Measurements from ENCODE around the gene EEF1AKMT2.
"Not testable (repeated sequence)": the region's sequence is repeated elsewhere in the genome, so short reads cannot be mapped to it uniquely, and the experiment has no call there.

EEF1AKMT2 gene

DNA sequence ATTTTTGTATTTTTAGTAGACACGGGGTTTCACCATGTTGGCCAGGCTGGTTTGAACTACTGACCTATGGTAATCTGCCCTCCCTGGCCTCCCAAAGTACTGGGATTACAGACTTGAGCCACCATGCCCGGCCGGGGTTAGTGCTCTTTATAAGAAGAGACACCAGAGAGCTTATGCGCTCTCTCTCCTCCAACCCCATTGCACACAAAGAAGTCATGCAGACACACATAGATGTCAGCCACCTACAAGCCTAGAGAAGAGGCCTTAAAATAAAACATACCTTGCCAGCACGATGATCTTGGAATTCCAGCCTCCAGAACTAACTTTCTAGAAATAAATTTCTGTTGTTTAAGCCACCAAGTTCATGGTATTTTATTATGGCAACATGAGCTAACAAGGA, 37.5 kb downstream of the EEF1AKMT2 start:
- no peak for DNase-seq

DNA sequence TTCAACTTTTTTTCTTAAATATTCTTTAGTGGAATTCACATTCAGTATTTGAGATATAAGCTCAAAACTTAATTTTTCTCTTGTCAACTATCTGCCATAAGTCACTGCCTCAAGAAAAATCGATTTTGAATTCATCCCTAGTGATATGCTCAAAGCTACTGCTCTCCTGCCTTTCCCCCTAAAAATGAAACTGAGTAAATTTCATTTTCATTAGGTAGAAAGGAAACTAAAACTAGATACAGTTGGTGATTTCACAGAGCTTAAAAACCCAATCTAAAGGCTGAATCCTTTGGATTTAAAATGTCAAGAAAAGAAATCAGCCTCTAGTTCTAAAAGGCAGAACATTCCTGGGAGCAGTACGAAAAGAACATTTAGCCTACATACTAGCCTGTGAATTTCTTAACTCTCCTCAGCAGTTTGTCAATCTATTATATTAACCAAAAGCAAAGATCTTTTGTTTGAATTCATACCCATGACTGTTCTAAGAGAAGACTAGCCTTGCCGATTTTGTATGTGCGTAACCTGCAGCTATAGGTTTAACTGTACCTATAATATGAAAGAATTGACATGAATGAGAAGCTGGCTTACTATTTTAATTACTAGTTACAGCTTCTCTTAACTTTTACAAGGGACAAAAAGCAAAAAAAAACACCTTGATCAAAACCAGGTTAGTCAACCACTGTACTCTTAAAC, 42.6 kb downstream of the EEF1AKMT2 start:
- DNase-seq, result no peak

DNA sequence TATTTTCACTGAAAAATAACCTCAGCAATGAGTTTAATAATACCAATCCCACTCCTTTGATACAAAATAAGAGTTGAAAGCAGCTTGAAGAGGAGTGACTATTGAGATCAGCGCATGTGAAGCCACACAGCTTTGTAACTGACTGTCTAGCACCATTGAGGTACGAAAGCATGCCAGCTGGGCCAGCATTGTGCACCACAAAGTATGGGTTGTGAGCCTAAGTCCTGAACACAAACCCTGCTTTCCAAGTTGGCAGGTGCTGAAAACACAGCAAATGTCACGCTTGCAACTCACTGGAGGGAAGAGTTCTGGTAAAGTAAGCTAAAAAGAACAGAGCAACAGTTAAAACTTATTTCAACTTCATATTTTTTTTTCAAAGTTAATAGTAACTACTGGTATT, 43.5 kb downstream of the EEF1AKMT2 start:
- no peak for DNase-seq

DNA sequence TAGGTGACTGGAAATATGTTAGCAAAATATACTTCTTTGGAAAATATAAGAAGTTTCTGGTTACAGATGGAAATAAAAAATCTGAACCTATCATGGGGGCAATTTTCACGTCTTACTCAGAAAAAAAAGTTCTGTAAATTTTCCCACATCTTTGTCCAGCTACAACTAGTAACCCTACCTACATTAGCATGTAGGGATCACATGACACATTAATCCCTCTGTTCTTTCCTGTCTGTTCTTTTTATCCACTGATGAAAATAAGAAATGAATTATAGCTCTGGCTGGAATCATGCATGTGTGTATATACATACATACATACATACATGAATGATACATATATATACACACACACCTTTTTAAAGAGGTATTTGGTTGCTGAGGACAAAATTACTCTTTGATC, 43.9 kb downstream of the EEF1AKMT2 start:
- DNase-seq, result no peak

DNA sequence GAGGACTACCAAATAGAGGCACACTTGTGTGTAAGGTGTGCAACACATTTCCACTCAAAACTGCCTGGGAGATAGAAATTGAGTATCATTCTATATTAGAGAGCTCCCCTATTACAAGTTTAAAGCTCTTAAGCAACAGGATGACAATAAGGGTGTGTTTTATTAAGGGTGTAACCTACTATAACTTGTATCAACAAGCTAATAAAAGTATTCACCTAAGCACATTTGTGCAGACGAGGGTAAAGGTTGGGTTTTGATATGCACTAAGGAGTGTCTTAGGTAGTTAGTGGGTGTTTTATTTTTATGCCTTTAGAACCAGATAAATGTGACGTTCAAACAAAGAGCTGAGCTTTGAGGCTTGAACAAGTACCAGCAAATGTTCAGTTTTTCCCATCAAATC, 44.7 kb downstream of the EEF1AKMT2 start:
- no peak for DNase-seq

DNA sequence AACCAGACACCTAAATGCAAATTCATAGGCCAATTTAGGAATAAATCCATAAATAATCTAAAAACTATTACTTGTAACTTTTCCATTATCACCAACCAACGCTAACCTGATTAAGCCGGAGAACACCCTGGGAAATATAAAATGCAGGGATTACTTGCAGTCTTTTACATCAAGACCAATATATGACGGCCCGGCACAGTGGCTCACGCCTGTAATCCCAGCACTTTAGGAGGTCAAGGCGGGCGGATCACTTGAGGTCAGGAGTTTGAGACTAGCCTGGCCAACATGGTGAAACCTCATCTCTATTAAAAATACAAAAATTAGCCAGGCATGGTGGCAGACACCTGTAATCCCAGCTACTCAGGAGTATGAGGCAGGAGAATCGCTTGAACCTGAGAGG, 45.2 kb downstream of the EEF1AKMT2 start:
- not testable (repeated sequence) for DNase-seq

DNA sequence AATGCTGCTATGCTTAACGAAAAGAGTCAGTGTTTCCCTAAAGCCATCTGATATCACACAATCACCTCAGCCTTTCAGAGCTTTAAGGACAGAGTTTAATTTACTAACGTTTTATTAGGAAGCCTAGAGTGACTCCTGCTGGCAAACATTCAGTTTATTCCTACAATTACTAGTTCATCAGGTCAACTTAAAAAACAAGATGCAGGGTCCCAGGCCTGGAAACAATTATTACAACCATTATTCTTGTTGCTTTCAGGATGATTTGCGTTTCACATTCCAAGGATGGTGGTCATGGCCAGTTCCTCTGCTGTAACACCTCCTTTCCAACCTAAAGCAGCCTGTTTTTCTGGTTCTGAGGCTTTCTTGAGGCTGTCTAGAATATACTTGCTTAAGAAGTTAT, 46.0 kb downstream of the EEF1AKMT2 start:
- DNase-seq, result peak; percentile 49

DNA sequence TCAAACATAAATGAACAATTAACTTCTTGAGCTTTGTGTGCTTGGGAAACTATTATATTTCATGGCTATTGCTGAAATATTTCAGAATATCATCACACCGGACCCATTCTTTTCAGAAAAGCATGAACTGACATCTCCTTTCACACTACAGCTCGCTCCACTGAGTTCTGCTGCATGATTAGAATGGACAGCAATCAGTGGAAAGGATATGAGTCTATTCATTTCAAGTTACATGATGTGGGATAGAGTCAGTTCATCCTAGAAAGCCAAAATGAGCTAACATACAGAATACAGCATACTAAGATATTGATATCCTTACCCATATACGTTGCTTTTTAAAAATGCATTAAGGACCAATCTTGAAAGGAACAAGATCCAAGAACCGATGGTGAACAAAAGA, 46.4 kb downstream of the EEF1AKMT2 start:
- DNase-seq, result no peak

DNA sequence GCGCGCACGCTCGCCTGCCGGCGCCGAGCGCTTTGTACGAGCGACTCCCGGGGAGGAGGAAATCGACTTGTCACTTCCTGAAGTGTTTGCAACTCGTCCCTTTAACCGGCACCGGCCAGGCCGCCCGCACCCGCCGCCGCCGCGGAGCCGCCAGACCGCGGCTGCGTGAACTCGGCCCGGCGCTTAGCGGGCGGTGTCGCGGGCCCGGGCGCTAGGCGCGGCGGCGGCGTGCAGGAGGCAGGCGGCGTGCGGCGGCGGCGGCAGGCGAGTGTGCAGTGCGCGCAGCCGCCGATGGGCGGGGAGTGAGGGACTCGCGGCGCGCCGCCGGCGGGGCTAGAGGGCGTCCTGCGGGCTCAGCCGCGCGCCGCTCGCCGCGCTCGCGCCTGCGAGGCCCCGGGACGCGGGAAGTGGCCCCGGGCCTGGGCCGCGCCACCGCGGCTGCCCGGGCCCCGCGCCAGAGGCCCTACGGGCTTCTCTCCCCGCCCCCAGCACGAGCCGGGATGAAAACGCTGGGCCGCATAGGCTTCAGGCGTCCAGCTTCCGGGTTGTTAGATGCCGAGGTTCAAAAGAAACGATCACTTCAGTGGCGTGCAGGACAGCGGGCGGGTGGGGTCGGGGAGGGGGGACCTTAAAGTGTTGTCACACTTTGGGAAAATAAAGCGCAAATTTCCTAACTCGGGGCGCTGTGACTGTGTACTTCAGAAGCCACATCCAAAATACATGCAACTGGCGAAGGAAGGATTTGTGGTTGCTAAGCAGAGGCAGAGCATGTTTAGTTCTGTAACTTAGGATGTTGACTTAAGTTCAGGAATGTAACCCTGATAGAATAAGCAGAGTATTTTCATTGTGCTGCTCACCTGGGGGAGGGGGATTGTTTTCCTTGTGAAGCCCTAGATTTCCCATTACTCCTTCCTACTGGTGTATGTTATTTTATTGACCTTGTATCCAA, 47.3 kb downstream of the EEF1AKMT2 start, which contains the start of gene FAM53B:
TSS of gene FAM53B (minus strand) at position 277 of the 949 bp plus-strand sequence. CDS start 37,665 bp downstream, outside the sequence.
- peak; percentile 87 for DNase-seq

DNA sequence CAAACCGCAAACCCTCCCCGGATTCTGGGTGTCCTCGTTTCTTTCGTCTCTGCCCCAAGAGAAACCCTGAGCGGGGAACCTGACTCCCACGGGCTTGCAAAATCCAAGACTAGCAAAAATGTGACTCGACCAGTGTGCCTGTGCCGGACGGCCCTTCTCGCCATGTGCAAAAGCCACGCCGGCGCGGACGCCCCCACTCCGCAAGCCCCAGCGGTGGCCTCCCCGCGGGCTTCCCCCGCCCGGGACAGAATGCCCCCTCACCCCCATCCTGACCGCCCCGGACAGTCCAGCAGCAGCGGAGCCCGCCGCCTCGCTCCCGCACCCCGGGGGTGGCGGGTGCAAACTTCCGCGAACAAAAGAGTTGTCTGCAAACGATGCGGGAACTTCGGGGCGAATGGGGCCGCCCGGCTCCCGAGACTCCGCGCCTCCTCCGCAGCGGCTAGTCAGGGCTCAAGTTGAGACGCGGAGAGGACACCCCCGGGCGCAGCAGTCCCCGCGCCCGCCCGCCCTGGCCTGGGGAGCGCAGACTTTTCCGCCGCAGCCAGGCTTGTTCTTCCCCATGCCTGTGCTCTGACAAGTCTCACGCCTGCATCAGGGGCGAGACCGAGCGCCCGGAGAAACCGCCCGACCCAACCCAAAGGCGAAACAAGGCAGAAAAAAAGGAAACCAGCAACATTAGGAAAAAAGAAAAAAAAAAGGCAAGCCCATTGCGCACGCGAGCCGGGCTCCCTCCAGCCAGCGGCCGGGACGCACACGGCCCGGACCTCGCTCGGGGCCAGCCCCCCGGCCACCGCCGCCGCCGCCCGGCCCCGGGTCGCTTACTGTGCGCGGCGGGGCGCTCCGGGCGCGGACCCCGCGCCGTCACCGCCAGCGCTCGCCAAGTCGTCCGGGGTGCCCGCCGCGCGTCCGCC, 48.2 kb downstream of the EEF1AKMT2 start:
- peak; percentile 49 for DNase-seq

DNA sequence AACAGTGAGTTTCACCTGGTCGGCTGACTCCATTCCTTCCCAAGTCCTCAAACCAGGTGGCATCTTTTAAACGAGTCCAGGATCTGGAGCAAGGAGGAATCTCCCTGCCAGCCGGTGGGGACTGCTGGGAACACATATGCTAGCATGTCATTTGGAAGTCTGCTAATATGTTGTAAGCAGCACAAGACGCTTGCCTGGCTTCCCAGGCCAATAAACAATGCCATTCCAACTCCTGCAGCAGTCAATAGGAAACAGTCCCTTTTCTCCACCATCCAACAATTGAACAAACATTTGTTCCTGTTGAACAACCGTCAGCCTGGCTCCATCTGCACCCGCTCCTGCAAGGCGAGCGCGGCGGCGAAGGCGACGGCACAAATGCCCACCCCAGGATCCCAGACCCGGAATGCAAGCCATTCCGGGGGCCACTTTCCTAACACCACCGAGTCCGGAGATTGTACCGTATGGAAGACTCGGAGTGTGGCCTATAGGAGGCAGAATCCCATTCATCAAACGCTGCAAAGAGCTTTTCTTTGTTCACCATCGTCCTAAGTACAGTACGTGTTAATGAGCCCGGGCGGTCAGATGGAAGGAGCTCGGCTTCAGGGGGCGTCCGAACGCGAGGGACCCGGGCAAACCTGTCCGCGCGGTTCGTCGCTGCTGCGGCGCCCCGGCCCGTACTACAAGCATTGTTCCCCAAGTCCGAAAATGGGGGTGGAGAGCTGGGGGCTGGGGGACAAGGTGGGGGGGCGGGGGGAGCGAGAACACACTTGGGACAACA, 49.1 kb downstream of the EEF1AKMT2 start:
- no peak for DNase-seq

DNA sequence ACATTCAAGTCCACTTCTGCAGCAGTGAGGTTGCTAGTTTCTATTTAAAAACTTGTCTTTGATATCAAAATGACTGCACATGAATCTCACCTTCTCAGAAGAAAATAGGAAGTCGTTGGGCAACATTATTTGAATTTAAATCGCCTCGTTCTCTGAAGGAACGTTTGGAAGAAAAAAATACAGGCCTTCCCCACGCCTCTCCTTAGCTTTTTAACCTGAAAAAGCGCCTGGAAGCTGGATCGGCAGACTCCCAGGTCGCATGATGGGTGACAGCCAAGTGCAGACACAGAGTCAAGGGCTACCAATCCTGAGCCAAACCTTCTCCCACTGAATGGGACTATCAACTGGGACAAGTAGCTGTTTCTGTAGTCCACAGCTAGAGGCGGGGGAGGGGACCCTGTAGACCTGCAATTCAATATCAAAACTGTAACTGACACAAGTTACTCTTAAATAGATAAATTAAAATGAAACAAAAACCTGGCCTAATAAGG, 49.7 kb downstream of the EEF1AKMT2 start:
- peak; percentile 64 for DNase-seq

DNA sequence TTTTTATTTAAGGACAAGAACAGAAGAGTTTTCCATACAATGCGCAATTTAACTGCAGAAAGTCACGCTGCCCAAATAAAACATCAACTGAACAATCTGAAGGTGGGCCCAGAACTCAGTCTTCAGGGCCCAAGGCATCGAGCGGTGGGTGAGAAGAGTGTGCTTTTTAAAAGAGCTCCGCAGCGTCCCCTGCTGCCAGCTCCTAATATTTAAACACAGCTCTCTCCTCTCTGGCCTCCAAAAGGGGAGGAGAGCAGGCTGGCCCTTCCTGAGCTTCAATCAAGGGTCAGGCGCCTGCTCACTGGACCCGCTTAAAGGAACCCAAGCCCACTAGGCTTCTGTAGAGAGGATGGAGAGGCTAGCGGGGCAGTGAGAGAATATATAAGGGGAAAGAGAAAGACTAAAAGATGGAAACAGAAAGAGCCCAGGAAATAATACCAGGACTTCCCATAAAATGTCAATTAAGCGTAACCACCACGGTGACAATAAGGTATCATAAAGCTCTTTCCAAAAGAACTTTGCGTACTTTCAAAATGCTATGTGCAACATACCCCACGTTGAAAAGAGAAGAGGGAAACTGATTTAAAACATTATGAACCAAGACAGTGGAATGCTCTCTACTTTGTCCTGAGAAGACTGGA, 50.3 kb downstream of the EEF1AKMT2 start:
- peak; percentile 85 for DNase-seq

DNA sequence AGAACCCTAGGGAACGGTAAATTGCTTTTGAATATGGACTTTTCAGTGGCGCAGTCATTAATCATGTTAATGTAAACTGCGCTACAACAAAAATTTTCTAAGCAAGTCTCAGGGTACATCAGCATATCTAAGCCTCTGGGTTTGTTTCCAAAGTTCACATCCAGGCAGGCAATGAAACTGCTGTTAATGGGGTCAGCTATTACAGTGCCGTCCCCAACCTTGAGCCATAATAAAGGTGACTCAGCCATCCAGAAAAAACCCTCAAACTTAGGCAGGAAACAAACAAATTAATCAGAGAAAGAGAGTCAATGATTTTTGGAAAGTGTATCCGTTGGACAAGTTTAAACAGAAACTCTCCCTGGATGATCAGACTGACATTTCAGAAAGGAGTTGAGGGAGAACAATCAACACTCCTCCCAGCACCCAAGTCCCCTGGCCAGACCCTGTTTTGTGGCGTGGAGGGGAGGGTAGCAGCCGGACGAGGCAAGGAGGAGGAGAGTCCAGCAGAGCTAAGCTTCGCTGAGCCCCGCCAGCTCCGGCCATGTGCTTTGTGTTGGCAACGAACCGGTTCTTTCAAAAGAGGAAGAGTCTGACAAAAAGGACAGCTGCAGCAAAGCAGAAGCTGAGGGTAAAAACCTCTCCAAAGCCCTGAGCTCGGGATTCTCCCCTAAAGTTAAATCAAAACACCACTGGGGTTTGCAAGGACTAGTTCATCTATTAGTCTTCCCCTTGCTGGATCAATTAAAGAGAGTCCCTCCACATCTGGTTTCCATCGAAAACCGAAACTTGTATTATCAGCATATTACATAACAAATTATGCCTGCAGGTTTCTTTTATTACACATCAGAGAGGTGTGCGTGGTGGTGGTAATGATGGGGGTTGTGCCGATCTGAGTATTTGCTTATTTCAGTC, 51.1 kb downstream of the EEF1AKMT2 start:
- DNase-seq, result no peak

DNA sequence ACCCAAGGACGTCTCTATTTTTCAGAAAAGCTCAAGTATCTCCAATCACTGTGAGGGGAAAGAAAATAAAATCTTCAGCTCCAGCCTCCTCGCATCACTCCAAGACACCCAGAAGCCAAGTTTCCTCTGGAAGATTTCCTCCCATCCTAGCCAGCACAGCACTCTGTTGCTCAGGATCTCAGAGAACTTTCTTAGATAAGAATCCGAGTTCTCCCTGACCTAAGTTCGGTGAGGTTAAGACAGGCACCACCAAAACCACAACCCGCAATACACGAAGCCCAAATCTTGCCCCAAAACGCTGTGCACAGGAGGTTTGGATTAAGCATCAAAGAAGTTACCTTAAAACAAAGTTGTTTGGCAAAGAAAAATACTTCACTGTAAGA, 51.7 kb downstream of the EEF1AKMT2 start:
- peak; percentile 45 for DNase-seq

DNA sequence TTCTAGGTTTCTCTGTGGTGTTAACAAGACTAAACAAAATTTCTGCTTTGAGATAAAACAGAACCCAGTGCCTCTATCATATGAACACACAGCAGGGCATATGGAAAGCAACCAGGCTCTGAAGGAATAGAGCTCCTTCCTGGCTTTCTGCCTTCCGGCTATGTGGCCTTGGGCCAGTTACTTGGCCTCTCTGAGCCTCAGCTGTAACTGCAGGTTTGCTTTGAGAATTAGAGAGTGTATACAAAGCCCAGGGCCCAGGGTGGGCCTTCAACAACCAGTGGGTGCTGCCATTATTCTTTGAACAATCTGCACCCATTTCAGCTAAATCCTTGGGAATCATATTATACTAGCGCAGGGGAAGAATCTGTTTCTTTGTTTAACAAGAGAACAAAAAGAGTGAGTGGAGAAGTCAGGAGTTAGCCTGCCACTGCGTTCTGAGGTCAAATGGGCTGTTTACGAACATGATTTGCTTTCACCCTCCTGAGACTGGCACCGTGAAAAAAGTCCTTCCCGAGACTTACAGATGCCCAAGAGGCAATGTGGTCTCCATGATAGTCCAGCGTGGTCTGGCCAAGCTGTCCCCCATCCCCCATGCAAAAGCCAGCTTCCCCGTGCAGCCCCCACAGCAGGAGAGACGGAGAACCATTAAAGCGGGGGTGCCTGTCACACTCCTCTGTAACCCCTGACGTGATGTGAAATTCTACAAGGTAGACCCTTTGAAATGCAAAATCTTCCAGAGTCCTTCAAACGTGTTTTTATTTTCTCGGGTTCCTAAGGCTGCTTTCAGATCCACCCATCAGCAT, 52.4 kb downstream of the EEF1AKMT2 start:
- no peak for DNase-seq

DNA sequence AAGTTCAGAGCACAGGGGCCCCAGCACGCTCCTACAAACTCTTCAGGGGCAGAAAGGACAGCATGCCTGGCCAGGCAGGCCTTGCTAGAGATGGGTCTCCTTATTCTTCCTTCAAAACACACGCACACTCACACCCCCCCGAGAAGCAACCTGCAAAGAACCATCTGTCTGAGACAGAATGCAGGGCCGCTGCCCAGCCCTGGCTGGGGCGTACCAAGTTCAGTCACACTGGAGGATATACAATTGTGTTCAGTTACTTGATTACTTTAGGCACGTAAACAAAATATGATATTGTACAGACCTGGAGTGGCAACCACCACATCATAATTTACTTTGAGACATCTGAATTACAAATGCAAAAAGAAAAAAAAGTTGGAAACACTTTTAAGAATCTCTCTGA, 53.2 kb downstream of the EEF1AKMT2 start:
- DNase-seq, result no peak

DNA sequence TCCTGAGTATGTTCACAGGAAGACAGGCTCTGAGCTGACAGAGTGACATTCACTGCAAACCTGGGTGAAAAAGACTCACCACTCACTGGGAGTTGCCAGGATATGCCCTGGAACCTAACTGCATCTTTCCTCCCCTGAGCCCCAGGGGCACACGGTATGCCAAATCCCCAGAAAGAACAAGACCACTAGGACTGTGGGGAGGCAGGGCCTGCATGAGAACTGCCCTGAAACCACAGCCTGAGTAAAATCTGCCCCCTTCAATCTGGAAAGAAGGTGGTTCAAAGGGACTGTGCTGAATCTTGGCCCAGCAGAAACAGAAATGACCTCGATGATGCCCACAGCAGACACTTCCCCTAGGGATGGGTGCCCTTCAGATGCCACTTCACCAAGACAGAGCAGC, 54.0 kb downstream of the EEF1AKMT2 start:
- no peak for DNase-seq

DNA sequence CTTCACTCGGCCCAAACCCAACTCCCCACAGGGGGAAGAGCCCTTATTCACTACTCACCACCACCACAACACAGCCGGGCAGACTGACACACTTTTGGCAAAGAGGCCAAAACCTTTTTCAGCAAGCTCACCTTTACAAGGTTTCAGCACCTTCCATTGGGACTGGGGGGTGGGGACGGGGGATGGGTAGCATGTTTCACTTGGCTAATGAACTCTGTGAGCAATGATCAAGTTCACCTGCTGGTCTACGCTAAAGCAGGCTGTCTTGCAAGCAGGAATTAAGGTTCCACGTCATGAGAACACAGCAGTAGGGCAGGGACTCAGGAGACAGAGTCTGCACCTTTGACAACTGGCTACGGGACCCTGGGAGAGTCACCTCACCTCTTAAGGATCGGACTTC, 54.5 kb downstream of the EEF1AKMT2 start:
- peak; percentile 35 for DNase-seq

Data from CD4-positive, alpha-beta T cell treated with Interleukin-6 for 4 hours (primary cell).